ENCODE measurements around the gene GPRC6A.

The GPRC6A gene

DNA sequence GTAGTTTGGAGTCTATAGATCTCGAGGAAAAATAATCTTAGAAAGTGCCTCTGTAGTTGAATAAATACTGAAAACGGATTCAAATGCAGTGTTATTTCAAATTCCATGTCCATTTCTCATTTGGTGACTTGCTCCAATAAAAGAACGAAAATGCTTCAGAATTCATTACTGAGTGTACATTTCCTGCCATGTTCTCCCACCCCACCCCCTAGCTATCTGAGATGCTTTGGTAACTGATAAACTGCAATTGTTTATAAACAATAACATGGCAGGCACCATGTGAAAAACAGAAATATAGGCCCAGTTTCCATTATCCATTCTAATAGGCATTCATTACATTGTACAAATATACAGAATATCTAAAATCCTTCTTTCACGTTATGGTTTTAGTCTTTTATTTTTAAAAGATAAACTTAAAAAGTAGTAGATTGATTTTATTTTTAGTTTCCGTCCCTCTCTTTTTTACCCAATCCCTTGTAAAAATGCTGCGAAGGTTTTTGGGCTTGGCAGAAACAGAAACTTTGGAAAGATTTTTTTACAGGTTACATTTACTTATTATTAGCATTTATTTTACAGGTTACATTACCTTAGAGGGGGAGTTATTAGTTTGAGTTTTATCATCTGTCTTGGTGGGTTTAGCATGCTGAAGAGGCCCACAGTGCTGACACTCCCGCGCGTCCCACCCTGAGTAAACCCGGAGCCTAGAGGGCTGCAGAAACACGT lies 64.8 kb downstream of the GPRC6A start:
- H4K20me1 ChIP-seq (ENCODE audit: control insufficient read depth, insufficient read depth, low read depth, low read length), result no peaks in the 10 kb centered on the region
- no peaks in the 10 kb centered on the region for H3F3A ChIP-seq (ENCODE audit: control insufficient read depth, insufficient read depth)
- no peak overlapping the region for H3K4me2 ChIP-seq (ENCODE audit: low read length)
- H3K27ac ChIP-seq (ENCODE audit: low read depth, low read length), result no peak overlapping the region
- H3K9me3 ChIP-seq (ENCODE audit: control insufficient read depth, insufficient read depth, low read length), result no peaks in the 10 kb centered on the region
- TF ChIP-seq, protein P1, sequence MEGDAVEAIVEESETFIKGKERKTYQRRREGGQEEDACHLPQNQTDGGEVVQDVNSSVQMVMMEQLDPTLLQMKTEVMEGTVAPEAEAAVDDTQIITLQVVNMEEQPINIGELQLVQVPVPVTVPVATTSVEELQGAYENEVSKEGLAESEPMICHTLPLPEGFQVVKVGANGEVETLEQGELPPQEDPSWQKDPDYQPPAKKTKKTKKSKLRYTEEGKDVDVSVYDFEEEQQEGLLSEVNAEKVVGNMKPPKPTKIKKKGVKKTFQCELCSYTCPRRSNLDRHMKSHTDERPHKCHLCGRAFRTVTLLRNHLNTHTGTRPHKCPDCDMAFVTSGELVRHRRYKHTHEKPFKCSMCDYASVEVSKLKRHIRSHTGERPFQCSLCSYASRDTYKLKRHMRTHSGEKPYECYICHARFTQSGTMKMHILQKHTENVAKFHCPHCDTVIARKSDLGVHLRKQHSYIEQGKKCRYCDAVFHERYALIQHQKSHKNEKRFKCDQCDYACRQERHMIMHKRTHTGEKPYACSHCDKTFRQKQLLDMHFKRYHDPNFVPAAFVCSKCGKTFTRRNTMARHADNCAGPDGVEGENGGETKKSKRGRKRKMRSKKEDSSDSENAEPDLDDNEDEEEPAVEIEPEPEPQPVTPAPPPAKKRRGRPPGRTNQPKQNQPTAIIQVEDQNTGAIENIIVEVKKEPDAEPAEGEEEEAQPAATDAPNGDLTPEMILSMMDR (IDR thresholded peaks at IDR 0.05; ENCODE audit: low read depth, low read length, poor library complexity, severe bottlenecking), result no peak
- TF ChIP-seq EZH2phosphoT487 (IDR thresholded peaks at IDR 0.05; ENCODE audit: borderline replicate concordance, low read length), result no peak
- no peaks in the 10 kb centered on the region for H3K27me3 ChIP-seq (ENCODE audit: control insufficient read depth, low read length)
- H3K4me1 ChIP-seq (ENCODE audit: control insufficient read depth, low read length), result no peaks in the 10 kb centered on the region
- no peaks in the 10 kb centered on the region for H3K36me3 ChIP-seq (ENCODE audit: control insufficient read depth, low read length)
- no peaks in the 10 kb centered on the region for H3K9me2 ChIP-seq (replicated peaks; ENCODE audit: control insufficient read depth, low read length)
- H3K4me3 ChIP-seq (ENCODE audit: low read length), result no peak overlapping the region
- H3K79me2 ChIP-seq (ENCODE audit: control insufficient read depth, low read length), result no peaks in the 10 kb centered on the region

DNA sequence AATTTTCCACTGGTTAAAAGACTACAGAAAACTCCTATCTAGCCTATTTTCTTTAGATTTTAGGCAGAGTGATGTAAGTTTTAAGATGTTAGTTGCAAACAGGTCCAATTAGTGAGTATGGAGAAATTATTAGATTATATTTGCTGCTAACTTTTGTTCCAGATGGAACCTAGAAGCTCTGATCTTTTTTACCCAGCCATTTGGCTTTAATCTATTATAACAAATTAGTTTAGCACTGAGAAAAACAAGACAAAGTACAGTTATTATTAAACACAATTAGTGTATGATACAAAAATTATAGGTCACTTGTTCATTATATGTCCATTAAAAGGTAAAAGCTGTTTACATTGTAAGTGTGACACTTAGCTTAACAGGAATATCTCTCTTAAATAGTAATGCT lies 65.8 kb downstream of the GPRC6A start:
- Histone ChIP-seq H3K4me3 (ENCODE audit: low read length) (no peak overlapping the region), H4K20me1 (ENCODE audit: control insufficient read depth, insufficient read depth, low read depth, low read length) (no peaks in the 10 kb centered on the region), H3F3A (ENCODE audit: control insufficient read depth, insufficient read depth) (no peaks in the 10 kb centered on the region), H3K4me2 (ENCODE audit: low read length) (no peak overlapping the region), H3K4me1 (ENCODE audit: control insufficient read depth, low read length) (no peaks in the 10 kb centered on the region), H3K9me3 (ENCODE audit: control insufficient read depth, insufficient read depth, low read length) (no peaks in the 10 kb centered on the region), H3K79me2 (ENCODE audit: control insufficient read depth, low read length) (no peaks in the 10 kb centered on the region), H3K27ac (ENCODE audit: low read depth, low read length) (no peak overlapping the region), H3K27me3 (ENCODE audit: control insufficient read depth, low read length) (no peaks in the 10 kb centered on the region), H3K9me2 (replicated peaks; ENCODE audit: control insufficient read depth, low read length) (no peaks in the 10 kb centered on the region), H3K36me3 (ENCODE audit: control insufficient read depth, low read length) (no peaks in the 10 kb centered on the region)
- TF ChIP-seq, protein P1 (IDR thresholded peaks at IDR 0.05; ENCODE audit: low read depth, low read length, poor library complexity, severe bottlenecking), result no peak
- TF ChIP-seq EZH2phosphoT487 (IDR thresholded peaks at IDR 0.05; ENCODE audit: borderline replicate concordance, low read length), result no peak

DNA sequence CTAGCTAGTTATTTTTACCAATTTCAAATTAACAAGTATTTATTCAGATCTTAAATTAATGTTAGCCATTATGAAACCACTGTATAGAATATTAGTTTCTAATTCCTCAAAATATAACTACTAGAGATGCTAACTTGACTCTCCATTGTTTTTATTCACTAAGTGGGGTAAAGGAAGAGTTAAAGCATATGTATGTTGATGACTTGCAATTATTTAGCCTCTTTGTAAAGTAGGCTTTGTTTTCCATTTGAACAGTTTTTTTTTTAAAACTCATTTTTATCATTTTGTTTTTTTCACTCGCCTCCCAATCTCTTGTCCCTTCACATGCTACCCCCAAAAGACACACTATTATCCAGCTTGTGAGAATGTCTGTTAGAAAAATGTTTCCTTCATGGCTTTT lies 66.6 kb downstream of the GPRC6A start:
- Histone ChIP-seq H3K9me2 (replicated peaks; ENCODE audit: control insufficient read depth, low read length) (no peaks in the 10 kb centered on the region), H3K27ac (ENCODE audit: low read depth, low read length) (no peak overlapping the region), H3K4me2 (ENCODE audit: low read length) (no peak overlapping the region), H3K9me3 (ENCODE audit: control insufficient read depth, insufficient read depth, low read length) (no peaks in the 10 kb centered on the region), H3K4me1 (ENCODE audit: control insufficient read depth, low read length) (no peaks in the 10 kb centered on the region), H4K20me1 (ENCODE audit: control insufficient read depth, insufficient read depth, low read depth, low read length) (no peaks in the 10 kb centered on the region), H3K79me2 (ENCODE audit: control insufficient read depth, low read length) (no peaks in the 10 kb centered on the region), H3K36me3 (ENCODE audit: control insufficient read depth, low read length) (no peaks in the 10 kb centered on the region), H3F3A (ENCODE audit: control insufficient read depth, insufficient read depth) (no peaks in the 10 kb centered on the region), H3K27me3 (ENCODE audit: control insufficient read depth, low read length) (no peaks in the 10 kb centered on the region), H3K4me3 (ENCODE audit: low read length) (no peak overlapping the region)
- TF ChIP-seq, protein P1 (IDR thresholded peaks at IDR 0.05; ENCODE audit: low read depth, low read length, poor library complexity, severe bottlenecking), result no peak
- no peak for TF ChIP-seq EZH2phosphoT487 (IDR thresholded peaks at IDR 0.05; ENCODE audit: borderline replicate concordance, low read length)
